HG02763 (cell line): ENCODE measurements around the gene RNF213.
"Not testable (repeated sequence)": the region's sequence is repeated elsewhere in the genome, so short reads cannot be mapped to it uniquely, and the experiment has no call there.

Experiments
- ATAC-seq: cut with Tn5 transposase; IDR thresholded peaks from one replicate; pipeline ENCODE4 v1.9.1; 2021; ENCODE audit warnings: mild to moderate bottlenecking, moderate library complexity; ENCODE audit not compliant: unreplicated experiment

RNF213 gene

DNA sequence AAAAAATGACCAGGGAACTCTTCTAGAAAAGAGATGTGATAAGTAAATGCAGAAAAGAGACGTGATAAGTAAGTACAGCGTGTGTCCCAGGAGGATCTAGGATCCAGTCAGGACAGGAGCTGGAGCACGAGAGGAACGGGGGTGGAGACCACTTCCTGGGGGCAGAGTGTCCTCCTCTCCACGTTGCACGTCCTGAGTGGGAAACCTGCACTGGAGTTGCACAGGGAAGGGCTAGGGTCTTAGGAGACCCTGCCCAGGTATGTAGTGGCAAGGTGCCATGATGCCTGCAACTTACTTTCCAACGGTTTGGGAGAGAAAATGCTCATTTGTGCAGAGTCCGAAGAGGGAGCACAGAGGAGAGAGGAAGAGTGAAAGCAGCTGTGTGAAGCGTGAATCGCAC is 55.8 kb downstream of the RNF213 start:
- no peak for ATAC-seq

DNA sequence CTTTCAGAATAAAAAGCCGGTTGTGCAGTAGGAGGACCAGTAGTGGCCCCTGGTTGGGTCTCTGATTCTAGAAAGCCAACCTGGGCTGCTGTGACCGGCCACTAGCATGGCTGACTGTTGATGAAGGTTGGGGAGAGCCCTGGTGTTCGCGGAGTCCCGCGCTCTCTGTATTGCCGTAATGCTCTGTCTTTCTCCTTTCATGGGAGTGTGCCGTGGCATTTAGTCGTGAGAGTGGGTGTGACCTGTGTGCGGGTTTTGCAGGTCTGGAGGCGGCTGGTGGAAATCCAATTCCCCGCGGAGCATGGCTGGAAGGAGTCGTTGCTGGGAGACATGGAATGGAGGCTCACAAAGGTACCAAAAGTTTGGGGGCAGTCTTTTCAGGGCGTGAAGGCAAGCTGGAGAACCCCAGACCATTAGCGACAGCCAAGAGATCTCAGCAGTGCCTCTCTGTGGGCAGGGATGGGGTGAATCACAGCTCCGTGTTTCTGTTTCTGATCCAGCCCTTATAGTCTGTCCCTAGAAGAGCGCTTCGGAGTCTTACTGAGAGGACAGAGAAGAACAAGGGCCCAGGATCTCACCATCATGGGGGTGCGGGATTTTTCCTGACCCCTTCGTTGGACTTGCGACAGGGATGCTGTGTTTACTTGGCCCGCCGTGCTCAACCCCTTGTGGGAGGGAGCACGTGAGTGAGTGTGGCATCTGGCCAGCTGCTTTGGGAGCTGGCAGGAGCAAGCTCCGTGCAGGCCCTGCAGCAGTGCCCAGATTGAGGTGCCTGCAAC is 56.5 kb downstream of the RNF213 start:
- ATAC-seq: no peak

DNA sequence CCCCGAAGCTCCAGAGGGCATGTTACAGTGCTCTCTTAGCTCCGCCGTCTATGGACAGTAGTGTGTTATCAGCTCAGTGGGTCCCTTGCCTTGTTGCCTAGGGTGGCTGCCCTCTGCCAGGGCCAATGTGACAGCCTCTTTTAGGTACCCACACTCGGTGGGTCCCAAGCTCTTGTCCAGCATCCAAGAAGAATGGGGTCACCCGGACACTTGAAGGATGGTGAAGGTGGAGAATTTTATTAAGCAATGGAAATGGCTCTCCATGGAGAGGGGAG is 57.0 kb downstream of the RNF213 start:
- no peak for ATAC-seq

DNA sequence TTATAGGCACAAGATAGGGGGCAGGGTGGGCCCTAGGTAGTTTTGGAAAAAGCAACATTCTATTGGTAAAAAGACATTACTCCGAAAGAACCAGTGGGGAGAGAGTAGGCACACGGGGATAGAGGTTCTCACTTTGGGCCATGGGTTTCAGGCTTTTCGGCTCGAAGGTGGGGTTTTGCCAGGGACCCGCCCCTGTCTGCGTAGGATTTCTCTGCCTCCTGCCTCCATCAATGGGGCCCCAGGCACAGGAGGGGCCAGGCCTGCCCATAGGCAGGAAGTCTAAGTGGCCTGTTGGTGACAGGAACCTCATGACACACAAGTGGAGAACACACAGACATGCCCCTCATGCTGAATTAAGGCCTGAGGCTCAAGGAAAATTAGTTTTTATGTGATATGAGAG is 57.5 kb downstream of the RNF213 start:
- no peak for ATAC-seq

DNA sequence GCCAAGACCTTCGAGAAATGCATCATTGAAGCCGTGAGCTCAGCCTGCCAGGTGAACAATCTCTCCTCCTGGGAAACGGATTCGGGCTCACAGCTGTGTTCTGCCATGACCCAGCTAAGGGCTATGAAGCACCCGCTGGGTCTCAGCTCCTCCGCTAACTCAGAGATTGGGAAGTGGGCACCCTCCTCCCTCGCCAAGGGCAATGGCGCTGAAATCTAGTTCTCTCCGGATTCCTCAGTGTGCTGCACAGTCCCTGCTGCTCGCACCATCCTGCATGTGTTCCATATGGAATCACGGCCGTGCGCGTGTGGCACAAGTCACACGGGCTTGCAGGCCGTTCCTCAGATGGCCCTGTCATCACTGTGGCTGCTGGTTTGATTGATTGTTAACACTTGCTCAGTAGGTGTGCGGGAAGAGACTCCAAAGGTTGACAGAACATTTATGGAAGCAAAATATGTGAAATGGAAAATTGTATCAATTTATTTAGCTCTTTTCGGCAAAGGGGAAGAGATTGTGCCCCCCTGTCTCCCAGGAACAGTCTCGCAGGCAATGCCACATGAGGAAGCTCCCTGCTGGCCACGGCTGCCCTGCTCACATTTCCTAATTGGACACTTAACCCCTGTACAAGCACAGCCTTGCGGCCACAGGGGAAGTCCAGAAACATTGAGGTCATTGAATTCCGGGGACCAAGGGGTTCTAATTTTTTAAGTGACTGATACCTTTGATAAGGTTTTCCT is 58.8 kb downstream of the RNF213 start:
- no peak for ATAC-seq

DNA sequence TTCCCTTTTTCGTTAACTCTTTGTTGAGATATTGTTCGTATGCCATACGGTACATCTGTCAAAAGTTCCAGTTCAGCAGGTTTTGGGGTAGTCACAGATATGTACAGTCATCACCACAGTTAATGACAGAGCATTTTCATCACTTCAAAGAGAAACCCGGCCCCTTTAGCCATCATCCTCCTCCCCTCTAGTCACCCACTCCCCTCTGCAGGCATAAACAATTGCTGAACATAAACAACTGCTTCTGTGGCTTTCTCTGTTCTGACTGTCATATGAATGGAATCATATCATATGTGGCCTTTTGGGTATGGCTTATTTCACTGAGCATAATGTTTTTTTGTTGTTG is 59.3 kb downstream of the RNF213 start:
- no peak for ATAC-seq

DNA sequence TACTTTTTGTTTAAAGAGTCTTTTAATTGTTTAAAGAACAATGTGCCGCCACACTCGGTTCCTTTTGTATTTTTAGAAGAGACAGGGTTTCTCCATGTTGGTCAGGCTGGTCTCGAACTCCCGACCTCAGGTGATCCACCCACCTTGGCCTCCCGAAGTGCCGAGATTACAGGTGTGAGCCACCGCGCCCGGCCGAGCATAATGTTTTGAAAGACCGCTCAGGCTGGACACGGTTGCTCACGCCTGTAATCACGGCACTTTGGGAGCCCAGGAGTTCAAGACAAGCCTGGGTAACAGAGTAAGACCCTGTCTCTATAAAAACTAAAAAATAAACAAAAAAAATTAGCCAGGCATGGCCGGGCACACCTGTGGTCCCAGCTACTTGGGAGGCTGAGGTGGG is 59.8 kb downstream of the RNF213 start:
- no peak for ATAC-seq

DNA sequence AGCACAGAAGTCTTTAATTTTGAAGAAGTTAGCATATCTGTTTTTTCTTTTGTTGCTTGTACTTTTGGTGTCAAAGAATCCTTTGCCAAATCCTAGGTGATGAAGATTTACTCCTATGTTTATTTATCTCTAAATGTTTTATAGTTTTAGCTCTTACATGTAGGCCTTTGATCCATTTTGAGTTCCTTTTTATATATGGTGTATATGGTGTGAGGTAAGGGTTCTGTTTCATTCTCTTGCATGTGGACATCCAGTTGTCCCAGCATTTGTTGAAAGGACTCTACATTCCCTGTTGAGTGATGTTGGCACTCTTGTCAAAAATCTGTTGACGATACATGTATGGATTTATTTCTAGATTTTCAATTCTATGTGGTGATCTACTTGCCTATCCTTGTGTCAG is 62.2 kb downstream of the RNF213 start:
- ATAC-seq: no peak

DNA sequence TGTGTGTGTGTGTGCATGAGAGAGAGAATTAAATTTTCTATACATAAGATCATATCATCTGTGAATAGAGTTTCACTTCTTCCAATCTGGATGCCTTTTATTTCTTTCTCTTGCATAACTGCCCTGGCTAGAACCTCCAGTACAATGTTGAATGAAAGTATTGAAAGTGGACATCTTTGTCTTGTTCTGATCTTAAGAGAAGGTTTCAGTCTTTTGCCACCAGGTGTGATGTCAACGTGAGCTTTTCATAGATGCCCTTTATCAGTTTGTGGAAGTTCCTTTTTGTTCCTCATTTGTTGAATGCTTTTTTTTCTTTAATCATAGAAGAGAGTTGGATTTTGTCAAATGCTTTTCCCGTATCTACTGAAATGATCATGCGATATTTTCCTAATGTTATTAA is 63.3 kb downstream of the RNF213 start:
- no peak for ATAC-seq

DNA sequence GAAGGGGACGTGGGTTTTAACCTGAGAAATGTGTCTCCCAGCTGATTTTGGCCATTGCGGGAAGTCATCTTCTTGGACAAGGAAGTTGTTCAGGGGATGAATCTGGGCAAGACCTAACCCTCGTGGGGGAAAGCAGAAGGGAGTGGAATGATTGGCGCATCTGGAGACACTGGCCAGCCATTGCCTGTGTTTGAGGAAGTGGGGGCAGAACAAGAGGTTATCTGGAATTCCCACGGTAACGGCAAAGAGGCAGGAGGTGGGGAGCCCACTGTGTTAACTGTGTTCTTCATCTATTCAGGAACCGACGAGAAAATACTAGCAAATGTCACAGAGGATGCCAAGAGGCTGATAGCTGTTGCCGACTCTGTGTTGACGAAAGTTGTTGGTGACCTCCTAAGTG is 66.9 kb downstream of the RNF213 start:
- no peak for ATAC-seq

DNA sequence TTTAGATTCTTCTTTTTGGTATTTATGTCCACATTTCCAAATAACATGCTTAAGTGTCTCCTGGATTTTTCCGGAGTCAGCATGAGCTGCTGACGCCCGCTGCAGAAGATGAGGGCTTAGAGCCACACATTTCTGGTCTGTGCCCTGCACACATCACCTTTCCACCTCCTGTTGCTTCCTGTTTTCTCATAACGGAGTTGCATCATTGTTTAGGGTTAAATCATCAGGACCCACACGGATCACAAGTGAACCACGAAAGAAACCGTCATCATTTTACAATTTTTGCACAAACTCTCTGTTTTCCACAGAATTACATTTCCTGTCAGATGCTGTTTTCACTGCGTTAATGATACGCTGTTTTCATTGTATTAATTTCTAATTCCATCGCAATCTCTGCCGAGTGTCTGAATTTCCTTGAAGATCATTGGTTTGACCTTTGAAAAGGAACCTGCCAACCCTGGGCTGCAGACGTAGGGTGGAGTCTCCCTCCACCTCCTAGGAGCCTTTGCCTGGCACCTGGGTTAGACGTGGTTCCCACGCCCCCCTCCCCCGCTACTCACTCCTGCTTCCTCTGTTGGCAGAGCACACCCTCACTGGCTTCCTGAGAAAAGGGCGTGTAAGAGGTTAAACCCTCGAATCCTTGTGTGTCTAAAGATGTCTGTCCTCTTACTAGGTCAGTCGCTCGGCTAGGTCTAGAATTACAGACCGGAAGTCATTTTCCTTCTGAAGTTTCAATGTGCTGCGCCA is 68.2 kb downstream of the RNF213 start:
- ATAC-seq: no peak

DNA sequence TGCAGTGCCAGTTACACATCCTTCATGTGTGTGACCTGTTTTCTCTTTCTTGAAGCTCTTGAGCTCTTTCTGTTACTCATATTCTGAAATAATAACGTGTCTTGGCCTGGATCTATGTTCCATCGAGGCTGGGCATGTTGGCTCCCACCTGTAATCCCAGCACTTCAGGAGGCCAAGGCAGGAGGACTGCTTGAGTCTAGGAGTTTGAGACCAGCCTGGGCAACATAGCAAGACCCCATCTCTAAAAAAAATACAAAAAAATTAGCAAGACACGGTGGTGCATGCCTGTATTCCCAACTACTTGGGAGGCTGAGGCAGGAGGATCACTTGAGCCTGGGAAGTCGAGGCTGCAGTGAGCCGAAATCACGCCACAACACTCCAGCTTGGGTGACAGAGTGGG is 68.8 kb downstream of the RNF213 start:
- not testable (repeated sequence) for ATAC-seq

DNA sequence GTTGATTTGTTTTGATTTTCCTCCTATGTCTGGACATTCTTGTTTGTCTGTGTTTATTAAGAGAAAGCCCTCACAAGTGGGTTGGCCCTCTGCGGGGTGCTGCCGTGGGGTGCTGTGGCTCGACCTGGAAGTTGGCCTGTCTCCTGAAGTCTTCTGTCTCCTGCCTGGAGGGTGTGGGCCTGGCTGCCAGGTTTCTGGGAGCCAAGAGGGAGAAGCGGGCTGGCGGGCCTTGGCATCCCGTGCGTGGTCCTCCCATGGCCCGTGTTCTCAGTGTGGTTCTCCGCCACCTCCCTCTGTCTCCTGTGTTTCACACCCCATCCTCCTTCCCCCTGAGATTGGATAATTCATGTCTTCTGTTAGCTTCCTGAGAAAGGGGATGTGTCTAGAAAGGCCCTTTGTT is 69.6 kb downstream of the RNF213 start:
- no peak for ATAC-seq

DNA sequence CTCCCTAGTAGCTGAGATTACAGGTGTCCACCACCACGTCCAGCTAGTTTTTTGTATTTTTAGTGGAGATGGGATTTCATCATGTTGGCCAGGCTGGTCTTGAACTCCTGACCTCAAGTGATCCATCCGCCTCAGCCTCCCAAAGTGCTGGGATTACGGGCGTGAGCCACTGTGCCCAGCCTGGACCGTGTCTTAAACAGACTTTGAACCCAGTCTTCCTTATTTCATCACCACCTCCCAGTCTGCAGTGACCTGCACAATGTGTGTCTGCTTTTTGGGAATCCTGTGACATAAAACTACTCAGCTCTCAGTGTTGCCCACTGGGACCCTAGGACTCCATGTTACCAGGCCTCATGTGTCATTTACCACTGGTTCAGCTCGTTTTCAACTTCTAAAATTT is 70.3 kb downstream of the RNF213 start:
- ATAC-seq: not testable (repeated sequence)

DNA sequence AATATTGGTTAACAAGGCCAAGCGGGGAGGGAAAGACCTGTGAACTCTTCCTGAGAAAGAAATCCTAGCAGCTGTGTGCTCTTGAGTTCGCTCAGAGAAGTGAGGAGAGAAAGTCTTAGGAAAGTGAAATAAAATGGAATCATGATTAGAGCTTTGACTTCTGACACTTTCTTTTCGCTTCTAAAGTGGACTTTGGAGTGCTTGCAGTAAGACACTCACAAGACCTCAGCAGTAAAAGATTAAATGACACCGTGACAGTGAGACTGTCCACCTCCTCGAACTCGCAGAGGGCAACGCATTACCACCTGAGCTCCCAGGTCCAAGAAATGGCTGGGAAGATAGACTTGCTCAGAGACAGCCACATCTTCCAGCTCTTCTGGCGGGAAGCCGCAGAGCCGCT is 71.2 kb downstream of the RNF213 start:
- ATAC-seq: no peak

DNA sequence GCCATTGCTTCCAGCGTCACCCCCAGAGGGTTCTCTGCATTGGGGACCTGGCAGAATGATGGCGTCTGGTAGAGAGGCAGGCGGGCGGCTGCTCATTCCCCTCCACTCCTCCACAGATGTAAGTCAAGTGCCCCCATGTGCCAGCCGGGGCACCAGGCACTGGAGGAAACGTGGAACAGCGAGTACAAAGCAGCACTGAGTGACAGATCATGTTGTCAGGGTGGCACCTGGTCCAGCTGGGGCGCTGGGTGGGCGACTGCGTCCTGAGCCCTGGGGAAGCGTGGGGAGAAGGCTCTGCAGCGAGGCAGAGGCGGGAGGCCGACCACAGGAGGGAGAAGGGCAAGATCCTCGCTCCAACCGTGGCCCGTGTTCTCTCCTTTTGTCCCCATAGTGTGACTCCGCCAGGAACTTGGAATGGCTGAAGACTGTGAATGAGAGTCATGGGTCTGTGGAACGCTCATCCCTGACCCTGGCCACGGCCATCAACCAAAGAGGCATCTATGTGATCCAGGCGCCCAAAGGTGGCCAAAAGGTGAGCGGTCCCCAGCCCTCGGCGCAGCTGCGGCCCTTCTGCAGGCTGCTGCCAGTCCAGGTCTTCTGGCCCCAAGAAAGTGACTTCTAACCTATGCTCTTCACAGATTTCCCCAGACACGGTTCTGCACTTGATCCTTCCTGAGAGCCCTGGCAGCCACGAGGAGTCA is 76.7 kb downstream of the RNF213 start:
- no peak for ATAC-seq

DNA sequence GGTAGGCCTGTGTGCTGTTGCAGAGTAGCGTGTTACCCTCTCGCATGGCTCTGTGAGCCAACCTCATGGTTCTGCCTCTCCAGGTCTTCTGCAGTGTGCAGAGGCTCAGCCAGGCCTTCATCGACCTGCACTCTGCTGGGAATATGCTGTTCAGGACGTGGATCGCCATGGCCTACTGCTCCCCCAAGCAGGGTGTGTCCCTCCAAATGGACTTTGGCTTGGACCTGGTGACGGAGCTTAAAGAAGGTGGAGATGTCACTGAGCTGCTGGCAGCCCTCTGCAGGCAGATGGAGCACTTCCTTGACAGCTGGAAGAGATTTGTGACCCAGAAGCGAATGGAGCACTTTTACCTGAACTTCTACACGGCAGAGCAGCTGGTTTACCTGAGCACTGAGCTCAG is 78.5 kb downstream of the RNF213 start:
- ATAC-seq: no peak

DNA sequence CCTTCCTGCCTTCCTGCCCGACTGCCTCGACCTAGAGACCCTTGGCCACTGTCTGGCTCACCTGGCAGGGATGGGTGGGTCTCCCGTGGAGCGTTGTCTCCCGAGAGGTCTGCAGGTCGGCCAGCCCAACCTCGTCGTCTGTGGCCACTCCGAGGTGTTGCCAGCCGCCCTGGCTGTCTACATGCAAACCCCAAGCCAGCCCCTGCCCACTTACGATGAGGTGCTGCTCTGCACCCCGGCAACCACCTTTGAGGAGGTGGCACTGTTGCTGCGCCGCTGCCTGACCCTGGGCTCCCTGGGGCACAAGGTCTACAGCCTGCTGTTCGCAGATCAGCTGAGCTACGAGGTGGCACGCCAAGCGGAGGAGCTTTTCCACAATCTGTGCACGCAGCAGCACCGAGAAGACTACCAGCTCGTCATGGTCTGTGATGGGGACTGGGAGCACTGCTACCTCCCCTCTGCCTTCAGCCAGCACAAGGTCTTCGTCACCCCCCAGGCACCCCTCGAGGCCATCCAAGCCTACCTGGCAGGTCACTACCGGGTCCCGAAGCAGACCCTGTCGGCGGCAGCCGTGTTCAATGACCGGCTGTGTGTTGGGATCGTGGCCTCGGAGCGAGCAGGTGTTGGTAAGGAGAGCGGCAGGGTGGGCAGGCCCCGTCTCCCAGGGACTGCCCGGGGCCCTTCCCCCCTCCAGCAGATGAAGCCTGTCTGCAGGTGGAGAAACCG is 79.2 kb downstream of the RNF213 start:
- ATAC-seq: no peak

DNA sequence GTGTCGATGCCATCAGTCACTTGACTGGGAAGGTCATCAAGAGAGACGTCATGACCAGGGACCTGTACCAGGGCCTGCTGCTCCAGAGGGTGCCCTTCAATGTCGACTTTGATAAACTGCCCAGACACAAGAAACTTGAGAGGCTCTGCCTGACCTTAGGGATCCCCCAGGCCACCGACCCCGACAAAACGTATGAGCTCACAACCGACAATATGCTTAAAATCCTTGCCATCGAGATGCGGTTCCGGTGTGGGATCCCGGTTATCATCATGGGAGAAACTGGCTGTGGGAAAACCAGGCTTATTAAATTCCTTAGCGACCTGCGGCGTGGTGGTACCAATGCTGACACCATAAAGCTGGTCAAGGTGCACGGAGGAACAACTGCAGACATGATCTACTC is 84.7 kb downstream of the RNF213 start:
- no peak for ATAC-seq

DNA sequence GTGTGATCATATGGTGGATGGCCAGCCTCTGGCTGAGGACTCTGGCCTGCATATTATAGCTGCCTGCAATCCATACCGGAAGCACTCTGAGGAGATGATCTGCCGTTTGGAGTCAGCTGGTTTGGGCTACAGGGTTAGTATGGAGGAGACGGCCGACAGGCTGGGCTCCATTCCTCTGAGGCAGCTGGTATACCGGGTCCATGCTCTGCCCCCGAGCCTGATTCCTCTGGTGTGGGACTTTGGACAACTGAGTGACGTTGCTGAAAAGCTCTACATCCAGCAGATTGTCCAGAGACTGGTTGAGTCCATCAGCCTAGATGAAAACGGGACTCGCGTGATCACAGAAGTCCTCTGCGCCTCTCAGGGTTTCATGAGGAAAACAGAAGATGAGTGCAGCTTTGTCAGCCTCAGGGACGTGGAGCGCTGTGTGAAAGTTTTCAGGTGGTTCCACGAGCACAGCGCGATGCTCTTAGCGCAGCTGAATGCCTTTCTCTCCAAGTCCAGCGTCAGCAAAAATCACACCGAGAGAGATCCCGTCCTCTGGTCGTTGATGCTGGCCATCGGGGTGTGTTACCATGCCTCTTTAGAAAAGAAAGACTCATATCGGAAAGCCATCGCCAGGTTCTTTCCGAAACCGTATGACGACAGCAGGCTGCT is 85.3 kb downstream of the RNF213 start:
- no peak for ATAC-seq
